ENCODE data around the gene IL17RC. TPM values are rescaled to one million over a fixed set of nuclear protein-coding genes. Genes with fewer than 3 reads are reported as not detected.
"Not testable (repeated sequence)": the region's sequence is repeated elsewhere in the genome, so short reads cannot be mapped to it uniquely, and the experiment has no call there.

The IL17RC gene
- 5.7 TPM for total RNA-seq
- 17.5 TPM for polyA plus RNA-seq
- long read RNA-seq, donor 1, partial matches to known transcripts, result 0 of 1 reads
- long read RNA-seq, donor 1, other reads (novel, unspliced or antisense), result 0 of 1 reads
- long read RNA-seq, donor 2, partial matches to known transcripts, result 0 of 1 reads
- long read RNA-seq, donor 2, other reads (novel, unspliced or antisense), result 0 of 1 reads
- long read RNA-seq, donor 3, result 0 reads
- long read RNA-seq, donor 4, partial matches to known transcripts, result 0 of 1 reads
- long read RNA-seq, donor 4, other reads (novel, unspliced or antisense), result 0 of 1 reads
- long read RNA-seq, donor 5, partial matches to known transcripts, result 0 of 1 reads
- long read RNA-seq, donor 5, other reads (novel, unspliced or antisense), result 0 of 1 reads
- long read RNA-seq, donor 6, result 0 reads
- long read RNA-seq, donor 7, result 0 reads
- long read RNA-seq, donor 8, result 0 reads
- long read RNA-seq, donor 9, result 0 reads
- long read RNA-seq, donor 10, partial matches to known transcripts, result 0 of 1 reads
- long read RNA-seq, donor 10, other reads (novel, unspliced or antisense), result 0 of 1 reads

GRCh38 chr3:9916734-9917680, at the start of gene IL17RC:
TSS of gene IL17RC (plus strand) at chr3:9917098. CDS start at chr3:9917316, 218 bp downstream.
- 36% methylated on average over 19 of the region's 19 CpGs for WGBS
- H3K4me1 ChIP-seq (ENCODE audit: control insufficient read depth in 2 of 2, insufficient read depth in 2 of 2, low read length in 2 of 2), result peaks cover 12 to 26% of the 10 kb centered on the region in 2 donors
- H3K4me3 ChIP-seq (ENCODE audit: low read length in 2 of 2), result peak within 1 kb of the TSS; percentile 41 to 59
- DNase-seq (ENCODE audit: low read depth in 6 of 9, low spot score in 9 of 9), result peak in 2 of 9 donors; percentile 31 to 51
- peaks cover 0 to 13% of the 10 kb centered on the region in 2 donors for H3K27me3 ChIP-seq (ENCODE audit: control insufficient read depth in 2 of 2, insufficient read depth in 1 of 2, low read length in 1 of 2)
- no peaks in the 10 kb centered on the region for H3K9me3 ChIP-seq (ENCODE audit: control insufficient read depth in 2 of 2, insufficient read depth in 1 of 2, low read length in 1 of 2)
- H3K36me3 ChIP-seq (ENCODE audit: control insufficient read depth in 2 of 2, insufficient read depth in 2 of 2, low read length in 1 of 2), result peaks cover 0 to 4% of the 10 kb centered on the region in 2 donors
- peak within 1 kb of the TSS; percentile 56 to 62 for H3K27ac ChIP-seq (ENCODE audit: low read depth in 1 of 2, low read length in 1 of 2)

DNA sequence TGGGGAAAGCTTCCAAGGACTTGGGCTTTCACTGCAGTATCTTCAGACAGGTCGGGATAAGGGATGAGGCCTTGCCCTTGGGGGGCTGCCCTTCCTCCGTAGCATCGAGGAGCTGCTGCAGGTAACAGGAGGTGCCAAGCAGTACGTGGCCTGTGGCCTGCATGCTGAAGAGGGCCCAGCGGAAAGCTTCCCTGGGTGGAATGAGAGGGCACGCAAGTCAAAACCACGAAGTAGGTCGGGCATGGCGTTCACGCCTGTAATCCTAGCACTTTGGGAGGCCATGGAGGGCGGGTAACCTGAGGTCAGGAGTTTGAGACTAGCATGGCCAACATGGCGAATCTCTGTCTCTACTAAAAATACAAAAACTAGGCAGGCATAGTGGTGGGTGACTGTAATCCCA, 49.8 kb upstream of the IL17RC start:
- Histone ChIP-seq H3K4me1 (ENCODE audit: control insufficient read depth in 2 of 2, insufficient read depth in 2 of 2, low read length in 2 of 2) (peaks cover 0 to 3% of the 10 kb centered on the region in 2 donors), H3K36me3 (ENCODE audit: control insufficient read depth in 2 of 2, insufficient read depth in 2 of 2, low read length in 1 of 2) (no peaks in the 10 kb centered on the region), H3K27ac (ENCODE audit: low read depth in 1 of 2, low read length in 1 of 2) (no peak overlapping the region), H3K4me3 (ENCODE audit: low read length in 2 of 2) (no peak overlapping the region), H3K27me3 (ENCODE audit: control insufficient read depth in 2 of 2, insufficient read depth in 1 of 2, low read length in 1 of 2) (peaks cover 0 to 16% of the 10 kb centered on the region in 2 donors), H3K9me3 (ENCODE audit: control insufficient read depth in 2 of 2, insufficient read depth in 1 of 2, low read length in 1 of 2) (no peaks in the 10 kb centered on the region)
- DNase-seq (ENCODE audit: low read depth in 6 of 9, low spot score in 9 of 9), result no peak
- 93% methylated on average over 12 of the region's 12 CpGs for WGBS

DNA sequence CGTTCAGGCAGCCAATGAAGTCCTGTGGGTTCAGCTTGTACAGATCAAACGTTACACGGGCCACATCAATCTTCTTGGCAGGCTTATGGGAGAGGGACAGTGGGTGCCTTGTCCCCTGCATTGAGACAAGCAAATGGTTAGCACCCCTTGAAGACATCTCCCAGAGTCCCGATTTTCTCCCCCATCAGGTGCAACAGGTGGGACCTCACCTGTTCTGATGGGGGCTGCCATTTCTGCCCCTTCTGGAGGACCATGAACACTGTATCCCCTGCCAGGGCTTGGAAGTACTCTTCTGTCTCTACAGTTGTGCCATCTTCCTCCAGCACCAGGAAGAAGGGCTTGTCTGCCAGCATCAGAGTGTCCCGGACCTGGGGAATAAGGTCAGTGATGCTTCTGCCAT, 46.9 kb upstream of the IL17RC start:
- H3K4me3 ChIP-seq (ENCODE audit: low read length in 2 of 2), result no peak overlapping the region
- no peak overlapping the region for H3K27ac ChIP-seq (ENCODE audit: low read depth in 1 of 2, low read length in 1 of 2)
- DNase-seq (ENCODE audit: low read depth in 6 of 9, low spot score in 9 of 9), result no peak
- no peaks in the 10 kb centered on the region for H3K27me3 ChIP-seq (ENCODE audit: control insufficient read depth in 2 of 2, insufficient read depth in 1 of 2, low read length in 1 of 2)
- H3K9me3 ChIP-seq (ENCODE audit: control insufficient read depth in 2 of 2, insufficient read depth in 1 of 2, low read length in 1 of 2), result no peaks in the 10 kb centered on the region
- no peaks in the 10 kb centered on the region for H3K4me1 ChIP-seq (ENCODE audit: control insufficient read depth in 2 of 2, insufficient read depth in 2 of 2, low read length in 2 of 2)
- WGBS, result 96% methylated on average over 5 of the region's 5 CpGs
- no peaks in the 10 kb centered on the region for H3K36me3 ChIP-seq (ENCODE audit: control insufficient read depth in 2 of 2, insufficient read depth in 2 of 2, low read length in 1 of 2)

- H3K4me1 ChIP-seq (ENCODE audit: control insufficient read depth in 2 of 2, insufficient read depth in 2 of 2, low read length in 2 of 2), result no peaks in the 10 kb centered on the region
- no peaks in the 10 kb centered on the region for H3K36me3 ChIP-seq (ENCODE audit: control insufficient read depth in 2 of 2, insufficient read depth in 2 of 2, low read length in 1 of 2)
- no peak for DNase-seq (ENCODE audit: low read depth in 6 of 9, low spot score in 9 of 9)
- no peaks in the 10 kb centered on the region for H3K9me3 ChIP-seq (ENCODE audit: control insufficient read depth in 2 of 2, insufficient read depth in 1 of 2, low read length in 1 of 2)
- H3K27ac ChIP-seq (ENCODE audit: low read depth in 1 of 2, low read length in 1 of 2), result no peak overlapping the region
- WGBS, result 53% methylated on average over 1 of the region's 1 CpG
- H3K4me3 ChIP-seq (ENCODE audit: low read length in 2 of 2), result no peak overlapping the region
- H3K27me3 ChIP-seq (ENCODE audit: control insufficient read depth in 2 of 2, insufficient read depth in 1 of 2, low read length in 1 of 2), result no peaks in the 10 kb centered on the region
Observed at GRCh38 chr3:9870978-9871377, 45.9 kb upstream of the IL17RC start.

- WGBS, result 98% methylated on average over 5 of the region's 5 CpGs
Observed at GRCh38 chr3:9872067-9872466, 44.8 kb upstream of the IL17RC start.

DNA sequence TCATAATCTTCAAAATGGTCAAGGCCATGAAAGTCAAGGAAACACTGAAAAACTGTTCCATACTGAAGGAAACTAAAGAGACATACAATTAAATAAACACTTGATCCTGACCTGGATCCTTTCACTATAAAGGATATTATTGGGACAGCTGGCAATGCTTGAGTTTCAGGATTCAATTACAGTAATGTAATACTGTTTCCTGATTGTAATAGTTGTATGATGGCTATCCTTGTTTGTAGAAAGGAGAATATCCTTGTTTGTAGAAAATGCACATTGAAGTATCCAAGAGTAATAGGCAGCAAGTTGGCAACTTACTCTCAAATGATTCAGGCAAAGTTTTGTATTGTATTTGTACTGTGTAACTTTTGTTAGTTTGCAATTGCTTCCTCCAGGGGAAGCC, 41.5 kb upstream of the IL17RC start:
- H3K4me1 ChIP-seq (ENCODE audit: control insufficient read depth in 2 of 2, insufficient read depth in 2 of 2, low read length in 2 of 2), result no peaks in the 10 kb centered on the region

More at GRCh38 chr3:9872067-9872466, 44.8 kb upstream of the IL17RC start:
- not testable (repeated sequence) for H3K27ac ChIP-seq (ENCODE audit: low read depth in 1 of 2, low read length in 1 of 2); DNase-seq (ENCODE audit: low read depth in 6 of 9, low spot score in 9 of 9); H3K27me3 ChIP-seq (ENCODE audit: control insufficient read depth in 2 of 2, insufficient read depth in 1 of 2, low read length in 1 of 2); H3K9me3 ChIP-seq (ENCODE audit: control insufficient read depth in 2 of 2, insufficient read depth in 1 of 2, low read length in 1 of 2); H3K36me3 ChIP-seq (ENCODE audit: control insufficient read depth in 2 of 2, insufficient read depth in 2 of 2, low read length in 1 of 2); H3K4me1 ChIP-seq (ENCODE audit: control insufficient read depth in 2 of 2, insufficient read depth in 2 of 2, low read length in 2 of 2); H3K4me3 ChIP-seq (ENCODE audit: low read length in 2 of 2)

GRCh38 chr3:9876255-9876654, 40.6 kb upstream of the IL17RC start:
- not testable (repeated sequence) for H3K27me3 ChIP-seq (ENCODE audit: control insufficient read depth in 2 of 2, insufficient read depth in 1 of 2, low read length in 1 of 2); H3K27ac ChIP-seq (ENCODE audit: low read depth in 1 of 2, low read length in 1 of 2); H3K9me3 ChIP-seq (ENCODE audit: control insufficient read depth in 2 of 2, insufficient read depth in 1 of 2, low read length in 1 of 2); H3K4me3 ChIP-seq (ENCODE audit: low read length in 2 of 2); H3K36me3 ChIP-seq (ENCODE audit: control insufficient read depth in 2 of 2, insufficient read depth in 2 of 2, low read length in 1 of 2); H3K4me1 ChIP-seq (ENCODE audit: control insufficient read depth in 2 of 2, insufficient read depth in 2 of 2, low read length in 2 of 2); DNase-seq (ENCODE audit: low read depth in 6 of 9, low spot score in 9 of 9)
- WGBS, result 95% methylated on average over 4 of the region's 4 CpGs

More for the DNA sequence above, 41.5 kb upstream of the IL17RC start:
- no peaks in the 10 kb centered on the region for H3K27me3 ChIP-seq (ENCODE audit: control insufficient read depth in 2 of 2, insufficient read depth in 1 of 2, low read length in 1 of 2)
- H3K4me3 ChIP-seq (ENCODE audit: low read length in 2 of 2), result no peak overlapping the region
- H3K36me3 ChIP-seq (ENCODE audit: control insufficient read depth in 2 of 2, insufficient read depth in 2 of 2, low read length in 1 of 2), result no peaks in the 10 kb centered on the region
- no peaks in the 10 kb centered on the region for H3K9me3 ChIP-seq (ENCODE audit: control insufficient read depth in 2 of 2, insufficient read depth in 1 of 2, low read length in 1 of 2)
- DNase-seq (ENCODE audit: low read depth in 6 of 9, low spot score in 9 of 9), result no peak
- H3K27ac ChIP-seq (ENCODE audit: low read depth in 1 of 2, low read length in 1 of 2), result no peak overlapping the region

DNA sequence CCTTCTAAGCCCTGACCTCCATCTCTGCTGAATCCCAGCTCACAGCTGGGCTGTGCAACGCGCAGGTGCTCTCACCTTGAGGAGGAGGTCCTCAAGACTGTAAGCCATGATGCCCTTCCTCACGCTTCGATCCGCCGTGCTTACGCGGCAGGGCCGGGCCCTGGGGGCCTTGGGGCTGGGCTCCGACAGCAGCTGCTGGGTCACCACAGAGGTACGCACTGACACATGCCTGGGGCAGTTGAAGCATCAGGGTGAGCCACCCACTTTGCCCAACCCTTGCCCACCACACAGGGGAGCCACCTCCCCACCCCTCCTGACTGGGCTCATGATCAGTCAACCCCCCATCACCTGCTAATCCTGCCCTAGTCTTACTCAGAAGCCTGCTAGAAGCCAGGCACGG, 39.9 kb upstream of the IL17RC start:
- no peak for DNase-seq (ENCODE audit: low read depth in 6 of 9, low spot score in 9 of 9)
- H3K4me1 ChIP-seq (ENCODE audit: control insufficient read depth in 2 of 2, insufficient read depth in 2 of 2, low read length in 2 of 2), result no peaks in the 10 kb centered on the region
- H3K4me3 ChIP-seq (ENCODE audit: low read length in 2 of 2), result no peak overlapping the region
- no peak overlapping the region for H3K27ac ChIP-seq (ENCODE audit: low read depth in 1 of 2, low read length in 1 of 2)
- no peaks in the 10 kb centered on the region for H3K9me3 ChIP-seq (ENCODE audit: control insufficient read depth in 2 of 2, insufficient read depth in 1 of 2, low read length in 1 of 2)
- no peaks in the 10 kb centered on the region for H3K36me3 ChIP-seq (ENCODE audit: control insufficient read depth in 2 of 2, insufficient read depth in 2 of 2, low read length in 1 of 2)
- H3K27me3 ChIP-seq (ENCODE audit: control insufficient read depth in 2 of 2, insufficient read depth in 1 of 2, low read length in 1 of 2), result no peaks in the 10 kb centered on the region
- 95% methylated on average over 12 of the region's 12 CpGs for WGBS

GRCh38 chr3:9878700-9879099, 38.2 kb upstream of the IL17RC start:
- no peaks in the 10 kb centered on the region for H3K4me1 ChIP-seq (ENCODE audit: control insufficient read depth in 2 of 2, insufficient read depth in 2 of 2, low read length in 2 of 2)
- H3K4me3 ChIP-seq (ENCODE audit: low read length in 2 of 2), result no peak overlapping the region
- H3K36me3 ChIP-seq (ENCODE audit: control insufficient read depth in 2 of 2, insufficient read depth in 2 of 2, low read length in 1 of 2), result no peaks in the 10 kb centered on the region
- no peak overlapping the region for H3K27ac ChIP-seq (ENCODE audit: low read depth in 1 of 2, low read length in 1 of 2)
- H3K27me3 ChIP-seq (ENCODE audit: control insufficient read depth in 2 of 2, insufficient read depth in 1 of 2, low read length in 1 of 2), result no peaks in the 10 kb centered on the region
- DNase-seq (ENCODE audit: low read depth in 6 of 9, low spot score in 9 of 9), result no peak
- H3K9me3 ChIP-seq (ENCODE audit: control insufficient read depth in 2 of 2, insufficient read depth in 1 of 2, low read length in 1 of 2), result no peaks in the 10 kb centered on the region
- WGBS, result 91% methylated on average over 5 of the region's 5 CpGs
